GM21390 (cell line): ENCODE results near the gene PLXNA2.

ENCODE experiments used
- ATAC-seq: cut with Tn5 transposase; IDR thresholded peaks from one replicate; pipeline ENCODE4 v1.9.1; 2021; ENCODE audit not compliant: unreplicated experiment

Gene PLXNA2

GRCh38 chr1:208078752-208079151 is 165.4 kb downstream of the PLXNA2 start:
- ATAC-seq: no peak

- no peak for ATAC-seq
These were observed 166.7 kb downstream of the PLXNA2 start for GRCh38 chr1:208077232-208078075.

GRCh38 chr1:208074353-208074752 is 169.8 kb downstream of the PLXNA2 start:
- no peak for ATAC-seq

- ATAC-seq: no peak
These were observed 172.7 kb downstream of the PLXNA2 start for GRCh38 chr1:208071435-208072031.

- no peak for ATAC-seq
These were observed 174.3 kb downstream of the PLXNA2 start for GRCh38 chr1:208069908-208070307.

GRCh38 chr1:208069317-208069716 is 174.9 kb downstream of the PLXNA2 start:
- ATAC-seq: no peak

GRCh38 chr1:208068908-208069307 is 175.3 kb downstream of the PLXNA2 start:
- no peak for ATAC-seq

- no peak for ATAC-seq
These were observed 175.8 kb downstream of the PLXNA2 start for GRCh38 chr1:208068407-208068806.

- ATAC-seq: no peak
These were observed 177.6 kb downstream of the PLXNA2 start for GRCh38 chr1:208066583-208066982.

GRCh38 chr1:208065862-208066261 is 178.3 kb downstream of the PLXNA2 start:
- no peak for ATAC-seq

- no peak for ATAC-seq
These were observed 182.6 kb downstream of the PLXNA2 start for GRCh38 chr1:208061632-208062031.

GRCh38 chr1:208061118-208061517 is 183.1 kb downstream of the PLXNA2 start:
- no peak for ATAC-seq

- no peak for ATAC-seq
These were observed 183.8 kb downstream of the PLXNA2 start for GRCh38 chr1:208060215-208060869.

GRCh38 chr1:208059409-208060001 is 184.7 kb downstream of the PLXNA2 start:
- no peak for ATAC-seq

GRCh38 chr1:208058756-208059155 is 185.4 kb downstream of the PLXNA2 start:
- ATAC-seq: no peak

GRCh38 chr1:208058267-208058666 is 185.9 kb downstream of the PLXNA2 start:
- ATAC-seq: no peak

GRCh38 chr1:208057056-208057455 is 187.1 kb downstream of the PLXNA2 start:
- ATAC-seq: no peak

GRCh38 chr1:208055535-208055934 is 188.6 kb downstream of the PLXNA2 start:
- ATAC-seq: no peak

- ATAC-seq: no peak
These were observed 189.2 kb downstream of the PLXNA2 start for GRCh38 chr1:208054911-208055379.

GRCh38 chr1:208054485-208054884 is 189.7 kb downstream of the PLXNA2 start:
- ATAC-seq: no peak

- ATAC-seq: no peak
These were observed 190.5 kb downstream of the PLXNA2 start for GRCh38 chr1:208053661-208054060.
